ENCODE measurements around the gene HSPA1L.

HSPA1L gene

GRCh38 chr6:31763619-31763940 is 51.5 kb downstream of the HSPA1L start:
- DNase-seq (ENCODE audit: low spot score), result peak; percentile 92

- DNase-seq (ENCODE audit: low spot score), result no peak
These were observed 52.0 kb downstream of the HSPA1L start for GRCh38 chr6:31762878-31763618.

DNA sequence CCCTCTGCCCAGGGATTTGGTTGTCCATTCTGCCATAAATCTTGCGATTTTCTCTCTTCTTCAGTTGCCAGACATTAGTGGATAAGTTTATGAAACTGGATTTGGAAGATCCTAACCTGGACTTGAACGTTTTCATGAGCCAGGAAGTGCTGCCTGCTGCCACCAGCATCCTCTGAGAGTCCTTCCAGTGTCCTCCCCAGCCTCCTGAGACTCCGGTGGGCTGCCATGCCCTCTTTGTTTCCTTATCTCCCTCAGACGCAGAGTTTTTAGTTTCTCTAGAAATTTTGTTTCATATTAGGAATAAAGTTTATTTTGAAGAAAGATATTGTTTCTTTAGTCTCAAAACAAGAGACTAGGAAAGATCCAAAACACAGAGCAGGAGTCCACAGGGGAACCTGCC is 52.7 kb downstream of the HSPA1L start, which contains the start of gene SAPCD1:
SAPCD1 (plus strand) TSS at position 301 of the 400 bp plus-strand sequence. CDS start 399 bp downstream, outside the sequence.
- DNase-seq (ENCODE audit: low spot score), result no peak

DNA sequence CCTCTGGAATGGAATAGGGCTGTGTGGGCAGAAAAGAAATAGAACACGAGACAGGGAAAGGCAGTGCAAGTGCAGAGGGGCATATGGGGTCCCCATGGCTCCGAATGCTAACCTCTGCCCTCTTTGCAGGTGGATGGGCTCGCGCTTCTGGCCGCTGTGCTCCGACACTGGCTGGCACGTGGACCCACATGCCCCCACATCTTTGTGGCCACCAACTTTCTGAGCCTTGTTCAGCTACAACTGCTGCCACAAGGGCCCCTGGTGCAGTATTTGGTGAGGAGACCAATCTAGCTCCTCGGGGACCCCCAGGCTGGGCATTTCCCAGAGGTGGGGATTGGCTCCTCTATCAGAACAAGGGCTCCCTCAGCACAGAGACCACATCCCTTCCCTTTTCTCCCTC is 53.7 kb downstream of the HSPA1L start:
- no peak for DNase-seq (ENCODE audit: low spot score)

DNA sequence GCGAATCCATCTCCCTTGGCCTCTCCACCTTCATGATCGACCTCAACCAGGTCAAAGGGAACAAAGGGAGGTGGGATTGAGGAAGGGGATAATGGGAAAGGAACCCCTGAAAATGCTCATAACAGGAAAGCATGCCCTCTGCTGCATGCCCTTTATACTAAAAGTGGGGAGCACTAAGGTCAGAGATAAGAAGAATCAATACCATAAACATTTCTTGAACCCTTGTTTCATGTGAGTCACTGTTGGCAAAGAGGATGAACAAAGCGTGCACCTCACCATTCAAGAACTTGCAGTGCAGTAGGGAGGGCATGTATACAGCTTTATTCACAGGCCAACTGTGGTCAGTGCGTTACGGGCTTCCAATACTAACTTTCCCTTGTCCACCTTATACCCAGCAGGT is 54.3 kb downstream of the HSPA1L start:
- DNase-seq (ENCODE audit: low spot score), result no peak
